Measurements from ENCODE around the gene CPZ.

The CPZ gene

DNA sequence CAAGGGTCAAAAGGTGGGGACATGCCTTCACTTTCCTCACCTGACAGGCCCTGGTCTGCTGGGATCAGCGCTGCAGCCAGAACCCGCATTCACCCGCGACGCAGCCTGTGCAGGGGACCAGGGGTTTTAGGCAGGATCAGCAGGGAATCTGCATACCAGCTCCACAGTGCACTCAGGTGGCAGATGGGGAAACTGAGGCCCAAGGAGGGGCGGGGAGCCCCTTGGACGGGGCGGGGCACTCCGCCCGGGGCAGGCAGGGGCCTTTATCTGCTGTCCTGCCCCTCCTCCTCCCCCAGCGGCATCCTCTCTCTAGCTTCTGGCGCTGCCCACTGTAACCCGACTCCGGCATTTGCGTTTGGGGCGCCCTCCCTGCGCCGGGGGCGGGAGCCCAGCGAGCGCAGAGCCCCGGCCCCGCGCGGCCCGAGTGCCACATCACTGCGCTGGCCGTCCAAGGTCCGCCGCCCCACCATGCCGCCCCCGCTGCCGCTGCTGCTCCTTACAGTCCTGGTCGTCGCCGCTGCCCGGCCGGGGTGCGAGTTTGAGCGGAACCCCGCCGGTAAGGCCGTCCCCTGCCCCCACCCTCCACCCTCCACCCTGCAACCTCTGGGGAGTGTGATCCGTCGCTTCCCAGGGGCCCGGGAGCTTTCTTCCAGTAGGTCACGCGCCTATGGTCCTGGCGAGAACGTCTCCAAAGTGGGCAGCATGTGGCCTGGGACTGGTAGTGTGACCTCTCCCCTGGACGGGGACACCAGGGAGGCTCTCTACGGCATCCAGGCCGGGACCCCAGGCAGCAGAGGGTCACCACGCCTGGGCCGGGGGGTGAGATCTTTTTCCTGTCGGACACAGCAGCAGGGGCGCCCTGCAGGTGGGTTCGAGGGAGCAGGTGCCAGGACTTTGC is at the start of gene CPZ:
Gene CPZ (plus strand): TSS at position 400 of the 898 bp plus-strand sequence. CDS start 69 bp downstream, at position 469.
- peak; percentile 71 for DNase-seq

- DNase-seq, result no peak
These were observed 49.6 kb upstream of the CPZ start for GRCh38 chr4:8542776-8543525.

DNA sequence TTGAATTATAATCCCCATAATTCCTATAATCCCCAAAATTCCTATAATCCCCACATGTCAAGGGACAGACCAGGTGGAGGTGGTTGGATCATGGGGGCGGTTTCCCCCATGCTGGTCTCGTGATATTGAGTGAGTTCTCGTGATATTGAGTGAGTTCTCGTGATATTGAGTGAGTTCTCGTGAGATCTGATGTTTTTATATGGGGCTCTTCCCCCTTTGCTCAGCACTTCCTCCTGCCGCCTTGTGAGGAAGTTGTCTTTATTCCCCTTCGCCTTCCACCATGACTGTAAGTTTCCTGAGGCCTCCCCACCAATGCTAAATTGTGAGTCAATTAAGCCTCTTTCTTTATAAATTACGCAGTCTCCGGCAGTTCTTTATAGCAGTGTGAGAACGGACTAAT is 48.9 kb upstream of the CPZ start:
- DNase-seq, result no peak

- no peak for DNase-seq
These were observed 48.3 kb upstream of the CPZ start for GRCh38 chr4:8544282-8544681.

- no peak for DNase-seq
These were observed 47.7 kb upstream of the CPZ start for GRCh38 chr4:8544741-8545438.

DNA sequence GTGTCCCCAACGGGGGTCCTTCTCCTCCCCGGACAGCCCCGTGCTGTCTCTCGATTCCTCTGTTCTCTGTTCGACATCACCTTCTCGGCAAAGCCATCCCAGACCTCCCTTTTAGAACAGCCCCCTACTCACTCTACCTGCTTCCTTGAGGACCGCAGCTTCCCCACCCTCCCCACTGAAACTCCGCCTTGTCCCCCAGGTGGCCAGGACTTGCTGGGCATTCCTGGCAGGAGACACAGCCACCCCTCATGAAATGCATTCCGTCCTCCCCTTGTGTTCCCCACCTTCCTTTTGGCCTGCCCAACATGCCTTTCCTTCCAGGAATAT is 47.2 kb upstream of the CPZ start:
- DNase-seq, result no peak

GRCh38 chr4:8546766-8547107 is 45.8 kb upstream of the CPZ start:
- no peak for DNase-seq

- DNase-seq, result no peak
These were observed 45.3 kb upstream of the CPZ start for GRCh38 chr4:8547108-8547911.

GRCh38 chr4:8547912-8548730 is 44.4 kb upstream of the CPZ start:
- no peak for DNase-seq

DNA sequence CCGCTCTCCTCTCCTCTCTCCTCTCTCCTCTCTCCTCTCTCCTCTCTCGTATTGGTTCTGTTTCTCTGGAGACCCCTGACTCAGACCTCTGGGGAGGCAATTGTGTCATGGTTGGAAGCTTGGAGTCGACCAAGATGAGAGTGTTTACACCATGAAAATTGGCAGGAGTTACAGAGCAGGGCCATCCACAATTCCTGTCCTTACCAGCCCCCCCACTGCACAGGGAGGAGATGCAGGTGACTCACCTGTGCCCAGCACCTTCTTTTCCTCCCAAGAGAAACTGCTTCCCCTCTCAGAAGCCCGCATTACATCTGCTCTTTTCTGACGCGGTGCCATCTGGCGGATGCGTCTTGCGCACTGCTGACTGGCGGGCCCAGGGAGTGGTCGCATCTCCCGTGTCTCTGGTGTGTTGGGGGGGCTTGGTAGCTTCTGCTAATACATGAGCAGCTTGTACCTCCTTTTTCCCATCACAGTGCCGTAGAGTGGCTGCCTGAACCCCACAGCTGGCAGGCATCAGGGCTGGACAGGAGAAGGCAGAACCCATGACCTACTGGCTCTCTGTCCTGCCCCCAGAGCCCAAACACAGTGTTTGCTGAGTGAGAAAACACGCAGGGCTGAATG is 43.7 kb upstream of the CPZ start:
- DNase-seq, result no peak

- no peak for DNase-seq
These were observed 43.1 kb upstream of the CPZ start for GRCh38 chr4:8549352-8549931.

GRCh38 chr4:8550691-8551090 is 41.9 kb upstream of the CPZ start:
- DNase-seq, result no peak

DNA sequence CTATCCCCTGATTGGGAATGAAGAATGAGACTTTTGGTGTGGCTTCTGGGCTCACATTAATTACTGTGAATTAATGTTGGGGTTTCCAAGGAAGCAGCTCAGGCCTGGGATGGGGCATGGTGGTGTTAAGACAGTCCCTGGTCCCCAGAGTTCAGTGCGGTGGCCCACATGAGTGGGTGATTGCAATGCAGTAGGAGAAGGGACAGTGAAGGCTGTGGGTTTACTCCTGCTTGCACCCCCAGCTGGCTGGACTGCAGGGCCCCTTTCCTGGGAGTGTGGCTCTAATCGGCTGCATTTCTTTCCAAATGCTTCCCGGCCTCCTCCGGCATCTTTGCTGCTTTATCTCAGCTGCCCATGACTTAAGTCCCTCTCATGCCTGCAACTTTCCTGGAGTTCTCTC is 40.5 kb upstream of the CPZ start:
- no peak for DNase-seq

DNA sequence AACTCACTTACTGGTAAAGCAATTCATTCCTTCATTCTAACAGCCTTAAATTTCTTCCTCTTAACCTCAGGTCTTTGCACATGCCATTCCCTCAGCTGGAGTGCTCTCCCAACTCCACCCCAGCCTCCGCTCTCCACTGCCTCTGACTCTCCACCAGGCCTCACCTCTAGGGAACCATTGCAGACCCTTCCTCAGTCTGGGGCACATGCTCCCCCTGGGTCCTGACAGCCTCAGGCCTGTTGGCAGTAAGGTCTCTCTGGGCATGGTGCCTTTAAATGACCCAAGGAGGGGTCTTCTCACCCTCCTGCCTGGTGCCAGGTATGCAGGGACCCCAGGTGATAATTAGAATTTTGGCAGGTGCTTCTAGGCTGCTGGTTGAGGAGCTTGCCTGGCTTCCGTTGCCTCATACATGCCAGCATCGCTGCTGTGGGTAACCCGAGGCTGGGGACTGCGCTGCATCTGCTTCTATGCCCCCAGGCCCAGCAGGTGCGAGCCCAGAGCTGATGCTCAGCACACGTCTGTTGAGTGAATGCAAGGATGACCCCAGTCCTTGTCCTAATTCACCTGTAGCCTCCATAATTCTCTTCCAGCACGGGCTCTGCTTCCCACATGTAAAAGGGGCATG is 39.9 kb upstream of the CPZ start:
- no peak for DNase-seq

GRCh38 chr4:8553216-8553615 is 39.3 kb upstream of the CPZ start:
- no peak for DNase-seq

GRCh38 chr4:8553991-8554405 is 38.6 kb upstream of the CPZ start:
- no peak for DNase-seq

- DNase-seq, result no peak
These were observed 37.9 kb upstream of the CPZ start for GRCh38 chr4:8554555-8555100.

DNA sequence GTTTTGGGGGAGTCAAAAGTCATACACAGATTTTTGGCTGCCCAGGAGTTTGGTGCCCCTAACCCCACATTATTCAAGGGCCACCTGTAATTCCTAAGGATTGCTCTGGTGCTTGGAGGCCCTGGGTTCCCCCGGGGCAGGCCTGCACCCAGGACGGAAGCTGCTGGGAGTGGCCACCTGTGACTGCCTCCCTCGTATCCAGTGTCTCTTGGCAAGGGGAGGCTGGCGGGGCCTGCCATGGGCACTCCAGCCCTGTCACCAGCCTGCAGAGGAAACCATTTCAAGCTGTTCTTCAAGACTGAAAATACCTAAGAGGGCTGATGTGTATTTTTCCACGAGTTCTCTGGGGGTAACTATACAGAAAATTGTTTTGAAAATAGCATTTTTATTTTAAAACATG is 36.8 kb upstream of the CPZ start:
- DNase-seq, result no peak

- no peak for DNase-seq
These were observed 36.0 kb upstream of the CPZ start for GRCh38 chr4:8556341-8557150.

Measured in right forelimb (tissue), 1 donor.